ENCODE results near the gene SLC29A1. TPM values are rescaled to one million over a fixed set of nuclear protein-coding genes. Genes with fewer than 3 reads are reported as not detected.

SLC29A1 gene
- total RNA-seq, 1 donor: 9.5 TPM

- TF ChIP-seq CTCF (IDR thresholded peaks at IDR 0.05; ENCODE audit: insufficient read depth, low read depth, low read length): no peak
- DNase-seq (ENCODE audit: low read depth): no peak
- H3K4me3 ChIP-seq (ENCODE audit: low read depth, low read length): peak overlapping the region; percentile 93
Measured at GRCh38 chr6:44257753-44258324, 34.4 kb downstream of the SLC29A1 start.

GRCh38 chr6:44258325-44258863 is 35.0 kb downstream of the SLC29A1 start:
- TF ChIP-seq CTCF (IDR thresholded peaks at IDR 0.05; ENCODE audit: insufficient read depth, low read depth, low read length): no peak
- DNase-seq (ENCODE audit: low read depth): no peak

GRCh38 chr6:44258921-44259320 is 35.5 kb downstream of the SLC29A1 start:
- no peak overlapping the region for H3K4me3 ChIP-seq (ENCODE audit: low read depth, low read length)
- DNase-seq (ENCODE audit: low read depth): no peak
- no peak for TF ChIP-seq CTCF (IDR thresholded peaks at IDR 0.05; ENCODE audit: insufficient read depth, low read depth, low read length)

More at GRCh38 chr6:44258325-44258863, 35.0 kb downstream of the SLC29A1 start:
- H3K4me3 ChIP-seq (ENCODE audit: low read depth, low read length): no peak overlapping the region

GRCh38 chr6:44260011-44260410 is 36.6 kb downstream of the SLC29A1 start:
- no peak overlapping the region for H3K4me3 ChIP-seq (ENCODE audit: low read depth, low read length)
- TF ChIP-seq CTCF (IDR thresholded peaks at IDR 0.05; ENCODE audit: insufficient read depth, low read depth, low read length): no peak
- DNase-seq (ENCODE audit: low read depth): no peak

- no peak for DNase-seq (ENCODE audit: low read depth)
- TF ChIP-seq CTCF (IDR thresholded peaks at IDR 0.05; ENCODE audit: insufficient read depth, low read depth, low read length): no peak
- no peak overlapping the region for H3K4me3 ChIP-seq (ENCODE audit: low read depth, low read length)
Measured at GRCh38 chr6:44260451-44261297, 37.3 kb downstream of the SLC29A1 start.

GRCh38 chr6:44261581-44261980 is 38.2 kb downstream of the SLC29A1 start:
- no peak for TF ChIP-seq CTCF (IDR thresholded peaks at IDR 0.05; ENCODE audit: insufficient read depth, low read depth, low read length)
- no peak overlapping the region for H3K4me3 ChIP-seq (ENCODE audit: low read depth, low read length)
- DNase-seq (ENCODE audit: low read depth): no peak
